ENCODE results near the gene TMEM98.

TMEM98 gene

DNA sequence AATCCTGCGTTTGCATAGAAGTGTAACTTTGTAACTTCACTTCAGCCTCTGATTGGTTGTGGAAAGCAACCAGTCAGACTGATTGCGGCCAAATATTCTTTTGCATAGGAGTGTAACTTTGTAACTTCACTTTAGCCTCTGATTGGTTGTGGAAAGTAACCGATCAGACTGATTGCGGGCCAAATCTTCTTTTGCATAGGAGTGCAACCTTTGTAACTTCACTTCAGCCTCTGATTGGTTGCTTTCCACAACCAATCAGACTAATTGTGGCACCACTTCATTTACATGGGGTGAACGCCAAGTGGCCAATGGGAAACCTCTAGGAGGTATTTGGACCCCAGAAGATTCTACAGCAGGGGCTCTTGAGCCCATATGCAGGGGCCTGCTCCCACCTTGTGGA is 1.8 kb upstream of the TMEM98 start:
- TF ChIP-seq POLR2AphosphoS5 (IDR thresholded peaks at IDR 0.05; ENCODE audit: low read depth, low read length) (no peak), TAF1 (IDR thresholded peaks at IDR 0.05; ENCODE audit: borderline replicate concordance, insufficient read depth, low read length) (no peak), SIN3A (IDR thresholded peaks at IDR 0.05; ENCODE audit: borderline replicate concordance, insufficient read depth, low read length) (no peak), FOXP2 (optimal IDR thresholded peaks at IDR 0.05; ENCODE audit: borderline replicate concordance, extremely low read depth, extremely low read length, insufficient read depth) (no peak)
- TF ChIP-seq, protein P1, sequence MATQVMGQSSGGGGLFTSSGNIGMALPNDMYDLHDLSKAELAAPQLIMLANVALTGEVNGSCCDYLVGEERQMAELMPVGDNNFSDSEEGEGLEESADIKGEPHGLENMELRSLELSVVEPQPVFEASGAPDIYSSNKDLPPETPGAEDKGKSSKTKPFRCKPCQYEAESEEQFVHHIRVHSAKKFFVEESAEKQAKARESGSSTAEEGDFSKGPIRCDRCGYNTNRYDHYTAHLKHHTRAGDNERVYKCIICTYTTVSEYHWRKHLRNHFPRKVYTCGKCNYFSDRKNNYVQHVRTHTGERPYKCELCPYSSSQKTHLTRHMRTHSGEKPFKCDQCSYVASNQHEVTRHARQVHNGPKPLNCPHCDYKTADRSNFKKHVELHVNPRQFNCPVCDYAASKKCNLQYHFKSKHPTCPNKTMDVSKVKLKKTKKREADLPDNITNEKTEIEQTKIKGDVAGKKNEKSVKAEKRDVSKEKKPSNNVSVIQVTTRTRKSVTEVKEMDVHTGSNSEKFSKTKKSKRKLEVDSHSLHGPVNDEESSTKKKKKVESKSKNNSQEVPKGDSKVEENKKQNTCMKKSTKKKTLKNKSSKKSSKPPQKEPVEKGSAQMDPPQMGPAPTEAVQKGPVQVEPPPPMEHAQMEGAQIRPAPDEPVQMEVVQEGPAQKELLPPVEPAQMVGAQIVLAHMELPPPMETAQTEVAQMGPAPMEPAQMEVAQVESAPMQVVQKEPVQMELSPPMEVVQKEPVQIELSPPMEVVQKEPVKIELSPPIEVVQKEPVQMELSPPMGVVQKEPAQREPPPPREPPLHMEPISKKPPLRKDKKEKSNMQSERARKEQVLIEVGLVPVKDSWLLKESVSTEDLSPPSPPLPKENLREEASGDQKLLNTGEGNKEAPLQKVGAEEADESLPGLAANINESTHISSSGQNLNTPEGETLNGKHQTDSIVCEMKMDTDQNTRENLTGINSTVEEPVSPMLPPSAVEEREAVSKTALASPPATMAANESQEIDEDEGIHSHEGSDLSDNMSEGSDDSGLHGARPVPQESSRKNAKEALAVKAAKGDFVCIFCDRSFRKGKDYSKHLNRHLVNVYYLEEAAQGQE (IDR thresholded peaks at IDR 0.05; ENCODE audit: insufficient read depth in 1 of 2, low read depth in 2 of 2, low read length in 2 of 2), result no peak

DNA sequence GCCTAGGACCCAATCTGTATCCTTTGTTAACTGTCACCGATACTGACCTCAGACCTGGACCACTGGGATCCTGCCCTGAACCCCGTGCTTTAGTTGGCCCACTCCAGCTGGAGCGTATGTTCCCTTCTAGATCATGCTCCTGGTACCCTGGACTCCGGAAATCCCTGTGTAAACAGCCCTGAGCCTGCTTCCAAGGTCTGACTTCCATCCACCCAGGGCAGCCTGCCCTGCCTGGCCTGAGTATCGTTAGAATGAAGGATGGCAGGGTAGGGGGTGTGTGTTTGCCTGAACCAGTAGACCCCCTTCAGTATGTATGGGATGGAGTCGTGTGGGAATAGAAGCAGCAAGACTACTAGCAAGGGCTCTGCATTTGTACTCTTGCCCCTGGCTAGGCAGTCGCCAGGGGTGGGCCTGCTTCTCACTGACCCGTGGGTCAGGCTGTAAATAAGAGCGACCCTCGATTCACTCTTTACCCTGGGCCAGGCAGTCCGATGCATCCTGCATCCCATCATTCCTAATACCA is 691 bp upstream of the TMEM98 start:
- TF ChIP-seq FOXP2 (optimal IDR thresholded peaks at IDR 0.05; ENCODE audit: borderline replicate concordance, extremely low read depth, extremely low read length, insufficient read depth), result no peak
- TF ChIP-seq TAF1 (IDR thresholded peaks at IDR 0.05; ENCODE audit: borderline replicate concordance, insufficient read depth, low read length), result no peak
- TF ChIP-seq POLR2AphosphoS5 (IDR thresholded peaks at IDR 0.05; ENCODE audit: low read depth, low read length), result no peak
- TF ChIP-seq, protein P1 (IDR thresholded peaks at IDR 0.05; ENCODE audit: insufficient read depth in 1 of 2, low read depth in 2 of 2, low read length in 2 of 2), result no peak
- no peak for TF ChIP-seq SIN3A (IDR thresholded peaks at IDR 0.05; ENCODE audit: borderline replicate concordance, insufficient read depth, low read length)

DNA sequence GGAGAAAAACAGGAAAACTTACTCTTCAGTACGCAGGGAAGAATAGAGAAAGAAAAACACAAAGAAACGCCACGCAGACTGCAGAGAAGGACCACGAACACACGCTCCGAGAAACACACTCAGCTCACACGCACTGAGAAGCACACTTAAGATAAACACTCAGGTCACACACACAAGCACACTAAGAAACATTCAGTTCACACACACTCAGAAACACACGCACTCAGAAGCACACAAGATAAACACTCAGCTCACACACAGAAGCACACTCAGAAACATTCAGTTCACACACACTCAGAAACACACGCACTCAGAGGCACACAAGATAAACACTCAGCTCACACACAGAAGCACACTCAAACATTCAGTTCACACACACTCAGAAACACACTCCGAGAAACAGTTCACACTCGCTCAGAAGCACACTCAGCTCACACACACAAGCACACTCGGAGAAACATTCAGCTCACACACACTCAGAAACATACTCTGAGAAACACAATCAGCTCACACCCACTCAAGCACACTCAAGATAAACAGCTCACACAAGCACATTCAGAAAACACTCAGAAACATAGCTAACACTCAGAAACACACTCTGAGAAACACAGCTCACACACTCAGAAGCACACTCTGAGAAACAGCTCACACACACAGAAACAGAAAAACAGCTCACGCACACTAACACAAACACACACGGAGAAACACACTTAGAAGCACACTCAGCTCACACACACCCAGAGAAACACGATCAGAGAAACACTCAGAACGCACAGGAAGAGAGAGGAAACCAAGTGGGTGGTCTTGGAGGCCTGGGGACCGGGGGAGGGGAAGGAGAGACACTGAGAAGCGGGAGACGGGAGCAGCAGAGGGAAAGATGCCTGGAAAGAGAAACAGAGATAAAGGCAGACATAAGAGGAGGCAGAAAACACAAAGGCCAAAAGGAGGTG is 908 bp downstream of the TMEM98 start:
- TF ChIP-seq, protein P1 (IDR thresholded peaks at IDR 0.05; ENCODE audit: insufficient read depth in 1 of 2, low read depth in 2 of 2, low read length in 2 of 2), result no peak
- TF ChIP-seq SIN3A (IDR thresholded peaks at IDR 0.05; ENCODE audit: borderline replicate concordance, insufficient read depth, low read length), result no peak
- no peak for TF ChIP-seq FOXP2 (optimal IDR thresholded peaks at IDR 0.05; ENCODE audit: borderline replicate concordance, extremely low read depth, extremely low read length, insufficient read depth)

DNA sequence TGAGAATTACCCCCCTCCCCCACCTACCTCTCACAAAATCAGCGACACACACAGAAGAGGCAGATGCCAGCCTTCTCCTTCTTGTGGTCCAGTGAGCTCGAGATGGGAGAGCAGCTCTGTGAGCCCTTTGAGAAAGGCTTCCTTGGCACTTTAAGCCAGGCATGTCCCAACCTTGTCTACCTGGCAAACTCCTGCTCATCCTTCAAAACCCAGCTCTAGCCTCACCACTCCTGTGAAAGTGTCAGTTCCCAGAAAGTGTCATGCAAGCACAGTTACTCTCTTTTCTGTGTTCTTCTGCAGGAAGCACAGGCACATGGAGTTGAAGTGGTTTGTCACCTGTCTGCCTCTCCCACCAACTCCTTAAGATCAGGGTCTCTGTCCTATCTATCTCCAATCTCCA is 1.6 kb downstream of the TMEM98 start:
- TF ChIP-seq, protein P1 (IDR thresholded peaks at IDR 0.05; ENCODE audit: insufficient read depth in 1 of 2, low read depth in 2 of 2, low read length in 2 of 2), result no peak
- TF ChIP-seq POLR2AphosphoS5 (IDR thresholded peaks at IDR 0.05; ENCODE audit: low read depth, low read length) (no peak), TAF1 (IDR thresholded peaks at IDR 0.05; ENCODE audit: borderline replicate concordance, insufficient read depth, low read length) (no peak), SIN3A (IDR thresholded peaks at IDR 0.05; ENCODE audit: borderline replicate concordance, insufficient read depth, low read length) (no peak), FOXP2 (optimal IDR thresholded peaks at IDR 0.05; ENCODE audit: borderline replicate concordance, extremely low read depth, extremely low read length, insufficient read depth) (no peak)

Measured in PFSK-1 (cell line).